Mononuclear cell (primary cell): ENCODE data around the gene DCUN1D3. TPM values are rescaled to one million over a fixed set of nuclear protein-coding genes. Genes with fewer than 3 reads are reported as not detected.
"Not testable (repeated sequence)": the region's sequence is repeated elsewhere in the genome, so short reads cannot be mapped to it uniquely, and the experiment has no call there.

Experiments used
- H3K27me3 ChIP-seq: 2 replicates; pipeline ENCODE4 v1.6.0; 2011; ENCODE audit warnings: low read length, control low read depth; ENCODE audit not compliant: insufficient read depth
- H3K4me1 ChIP-seq: 2 replicates; pipeline ENCODE4 v1.5.1; 2011; ENCODE audit warnings: mild to moderate bottlenecking, low read length, control low read depth; ENCODE audit not compliant: insufficient read depth
- H3K4me3 ChIP-seq: 2 replicates; pipeline ENCODE4 v1.5.1; 2011; ENCODE audit warnings: mild to moderate bottlenecking, low read length, moderate library complexity
- H3K9me3 ChIP-seq: 2 replicates; pipeline ENCODE4 v1.5.1; 2011; ENCODE audit warnings: low read depth, mild to moderate bottlenecking, control low read depth, low read length
- total RNA-seq: library from RNA; depleted of rRNA; stranded (reverse); fragments of >200 nt; gene quantifications from one replicate; pipeline ENCODE4 v1.2.3, GENCODE V29; 2012

DCUN1D3 gene
- total RNA-seq, 1 donor = 7.1 TPM

GRCh38 chr16:20866801-20867200, 33.4 kb downstream of the DCUN1D3 start:
- no peaks in the 10 kb centered on the region for H3K27me3 ChIP-seq
- no peak overlapping the region for H3K4me3 ChIP-seq

DNA sequence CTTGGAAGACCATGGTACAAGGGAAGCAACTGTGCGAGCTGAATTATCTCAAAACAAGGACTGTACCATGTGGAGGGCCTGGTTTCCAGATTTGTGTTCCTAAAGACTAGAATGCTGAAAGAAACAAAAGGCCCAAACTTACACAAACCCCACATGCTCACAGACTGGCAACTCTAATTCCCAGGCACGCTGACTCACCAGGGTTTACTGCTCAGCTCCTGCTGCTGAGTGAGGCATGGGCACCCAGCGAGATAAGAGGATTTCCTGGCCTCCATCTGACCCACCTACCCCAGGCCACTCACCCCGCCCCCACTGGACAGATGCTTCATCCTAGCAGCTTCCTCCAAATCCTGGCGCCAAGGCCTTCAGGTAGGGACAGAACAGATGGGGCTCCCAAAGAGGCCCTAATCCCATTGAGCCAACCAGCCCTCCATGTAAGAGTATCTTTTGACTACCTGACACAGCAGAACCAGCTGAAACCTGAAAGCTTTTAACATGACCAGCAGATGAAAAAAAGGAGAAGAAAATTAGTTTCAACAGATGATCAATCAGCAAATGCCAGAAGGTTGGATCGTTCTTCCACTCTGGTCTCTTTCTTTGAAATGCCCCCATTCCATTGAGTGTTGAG, 33.9 kb downstream of the DCUN1D3 start:
- Histone ChIP-seq H3K9me3 (no peaks in the 10 kb centered on the region), H3K4me3 (no peak overlapping the region), H3K27me3 (no peaks in the 10 kb centered on the region), H3K4me1 (peaks cover 7% of the 10 kb centered on the region)

More at GRCh38 chr16:20866801-20867200, 33.4 kb downstream of the DCUN1D3 start:
- Histone ChIP-seq H3K4me1 (peaks cover 7% of the 10 kb centered on the region), H3K9me3 (no peaks in the 10 kb centered on the region)

GRCh38 chr16:20865420-20866131, 34.6 kb downstream of the DCUN1D3 start:
- Histone ChIP-seq H3K27me3 (no peaks in the 10 kb centered on the region), H3K4me3 (no peak overlapping the region), H3K4me1 (peaks cover 7% of the 10 kb centered on the region), H3K9me3 (no peaks in the 10 kb centered on the region)

DNA sequence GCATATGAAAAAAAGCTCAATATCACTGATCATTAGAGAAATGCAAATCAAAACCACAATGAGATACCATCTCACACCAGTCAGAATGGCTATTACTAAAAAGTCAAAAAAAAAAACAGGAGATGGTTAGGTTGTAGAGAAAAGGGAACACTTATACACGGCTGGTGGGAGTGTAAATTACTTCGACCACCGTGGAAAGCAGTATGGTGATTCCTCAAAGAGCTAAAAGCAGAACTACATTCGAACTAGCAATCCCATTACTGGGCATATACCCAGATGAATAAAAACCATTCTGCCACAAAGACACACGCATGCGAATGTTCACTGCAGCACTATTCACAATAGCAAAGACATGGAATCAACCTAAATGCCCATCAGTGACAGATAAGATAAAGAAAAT, 35.8 kb downstream of the DCUN1D3 start:
- H3K4me1 ChIP-seq, H3K4me3 ChIP-seq, H3K9me3 ChIP-seq, H3K27me3 ChIP-seq: not testable (repeated sequence)

DNA sequence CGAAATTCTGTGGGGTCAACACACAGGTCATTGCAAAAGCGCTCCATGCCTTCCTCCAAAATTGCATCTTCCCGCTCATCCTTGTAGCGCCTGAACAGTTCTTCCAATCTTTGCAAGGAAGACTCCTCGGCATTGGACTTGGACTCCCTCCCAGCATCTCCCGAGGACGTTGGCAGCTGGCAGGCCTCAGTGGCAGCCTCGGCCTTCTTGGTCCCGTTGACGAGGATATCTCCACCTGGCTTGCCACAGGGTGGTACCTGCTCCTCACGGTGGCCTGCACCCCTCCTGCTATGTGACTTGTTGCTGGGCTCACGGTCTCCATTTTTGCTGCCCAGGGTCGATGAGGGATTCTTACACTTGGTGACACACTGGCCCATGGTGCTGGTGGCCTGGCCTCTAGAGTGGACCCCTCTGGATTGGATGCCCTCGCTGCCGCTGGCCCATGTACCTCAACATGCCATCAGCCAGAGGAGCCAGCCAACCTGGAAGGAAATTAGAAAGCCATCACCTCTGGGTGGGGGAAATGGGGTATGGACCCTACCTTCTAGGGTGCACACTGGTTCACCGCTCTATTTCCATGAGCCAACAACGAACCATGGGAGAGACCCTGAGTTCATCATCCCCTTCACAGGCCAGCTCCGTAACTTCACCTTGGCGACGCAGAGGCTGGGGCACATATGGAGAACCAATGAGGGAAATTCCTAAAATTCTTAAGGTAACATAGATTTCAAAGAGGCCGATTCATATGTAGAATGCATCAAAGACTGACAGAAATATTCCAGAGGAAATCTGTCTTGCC, 37.8 kb downstream of the DCUN1D3 start:
- Histone ChIP-seq H3K27me3 (no peaks in the 10 kb centered on the region), H3K4me1 (no peaks in the 10 kb centered on the region), H3K9me3 (no peaks in the 10 kb centered on the region), H3K4me3 (no peak overlapping the region)

GRCh38 chr16:20860995-20861394, 39.2 kb downstream of the DCUN1D3 start:
- H3K4me3 ChIP-seq, H3K9me3 ChIP-seq, H3K27me3 ChIP-seq, H3K4me1 ChIP-seq: not testable (repeated sequence)

DNA sequence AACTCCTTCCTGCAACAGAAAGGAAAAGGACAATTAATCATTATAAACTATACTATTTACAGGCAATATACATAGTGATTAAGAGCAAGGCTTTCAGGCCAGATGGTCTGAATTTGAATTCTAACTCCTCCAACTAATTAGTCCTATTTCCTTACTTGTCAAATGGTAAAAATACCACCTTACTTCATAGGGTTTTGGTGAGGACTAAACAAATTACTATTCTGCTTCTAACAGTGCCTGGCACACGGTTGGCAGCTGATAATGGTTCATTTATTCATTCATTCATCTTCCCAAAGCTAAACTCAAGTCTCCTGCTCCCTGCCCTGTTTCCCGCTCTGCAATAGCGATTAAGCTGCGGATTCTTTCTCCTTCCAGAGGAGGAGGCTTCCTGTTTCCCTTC, 39.8 kb downstream of the DCUN1D3 start:
- Histone ChIP-seq H3K9me3 (no peaks in the 10 kb centered on the region), H3K27me3 (no peaks in the 10 kb centered on the region), H3K4me3 (no peak overlapping the region), H3K4me1 (no peaks in the 10 kb centered on the region)

GRCh38 chr16:20859699-20860098, 40.5 kb downstream of the DCUN1D3 start:
- Histone ChIP-seq H3K4me3 (no peak overlapping the region), H3K27me3 (no peaks in the 10 kb centered on the region), H3K4me1 (no peaks in the 10 kb centered on the region), H3K9me3 (no peaks in the 10 kb centered on the region)

DNA sequence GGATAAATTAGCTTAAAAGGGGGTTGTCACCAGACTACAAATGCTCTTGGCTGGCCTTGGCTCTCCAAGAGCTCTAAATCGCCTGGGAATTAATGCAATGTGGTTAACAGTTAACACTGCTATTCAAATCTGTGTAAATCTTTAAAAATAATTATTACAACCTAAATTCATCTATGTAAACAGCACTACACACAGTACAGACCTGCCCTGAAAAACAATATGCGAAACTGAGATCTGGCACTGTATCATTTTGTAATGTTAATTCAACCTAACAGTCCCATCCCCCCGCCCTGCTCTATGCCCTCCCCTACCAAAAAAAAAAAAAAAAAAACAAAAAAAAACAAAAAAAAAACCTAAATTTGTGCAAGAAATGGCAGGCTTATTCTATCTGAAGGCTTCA, 40.9 kb downstream of the DCUN1D3 start:
- Histone ChIP-seq H3K4me1 (no peaks in the 10 kb centered on the region), H3K9me3 (no peaks in the 10 kb centered on the region), H3K27me3 (no peaks in the 10 kb centered on the region), H3K4me3 (no peak overlapping the region)

- no peaks in the 10 kb centered on the region for H3K4me1 ChIP-seq
- H3K27me3 ChIP-seq = no peaks in the 10 kb centered on the region
- no peak overlapping the region for H3K4me3 ChIP-seq
- no peaks in the 10 kb centered on the region for H3K9me3 ChIP-seq
Measured at GRCh38 chr16:20857281-20857680, 42.9 kb downstream of the DCUN1D3 start.

GRCh38 chr16:20854963-20855362, 45.2 kb downstream of the DCUN1D3 start:
- Histone ChIP-seq H3K4me3 (no peak overlapping the region), H3K9me3 (no peaks in the 10 kb centered on the region), H3K27me3 (no peaks in the 10 kb centered on the region), H3K4me1 (peaks cover under 1% of the 10 kb centered on the region)

- no peak overlapping the region for H3K4me3 ChIP-seq
- no peaks in the 10 kb centered on the region for H3K27me3 ChIP-seq
- peaks cover 9% of the 10 kb centered on the region for H3K4me1 ChIP-seq
- no peaks in the 10 kb centered on the region for H3K9me3 ChIP-seq
Measured at GRCh38 chr16:20853981-20854620, 46.1 kb downstream of the DCUN1D3 start.

GRCh38 chr16:20853143-20853542, 47.0 kb downstream of the DCUN1D3 start:
- Histone ChIP-seq H3K27me3 (no peaks in the 10 kb centered on the region), H3K9me3 (no peaks in the 10 kb centered on the region), H3K4me1 (peaks cover 9% of the 10 kb centered on the region), H3K4me3 (no peak overlapping the region)

DNA sequence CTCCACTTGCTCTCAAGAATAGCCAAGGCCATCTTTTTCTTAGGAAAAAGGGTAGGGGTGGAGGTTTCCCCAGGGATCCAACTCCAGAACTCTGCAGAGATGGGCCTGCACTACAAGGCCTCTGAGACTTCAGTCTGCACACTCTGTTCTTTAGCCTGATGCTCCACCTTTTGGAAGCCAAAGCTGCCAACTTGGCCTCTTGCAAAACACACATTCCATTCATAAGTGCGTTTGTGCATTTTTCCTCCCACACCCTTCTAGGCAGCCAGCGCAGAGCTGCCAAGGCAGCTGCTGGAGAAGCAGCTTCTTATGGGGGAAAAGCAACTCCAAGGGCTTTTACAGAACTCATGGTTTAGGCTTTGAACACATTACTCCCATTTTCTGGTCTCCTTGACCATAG, 48.6 kb downstream of the DCUN1D3 start:
- Histone ChIP-seq H3K27me3 (no peaks in the 10 kb centered on the region), H3K4me1 (peaks cover 9% of the 10 kb centered on the region), H3K9me3 (no peaks in the 10 kb centered on the region), H3K4me3 (no peak overlapping the region)

GRCh38 chr16:20850981-20851380, 49.2 kb downstream of the DCUN1D3 start:
- Histone ChIP-seq H3K9me3 (no peaks in the 10 kb centered on the region), H3K4me3 (no peak overlapping the region), H3K27me3 (no peaks in the 10 kb centered on the region), H3K4me1 (peaks cover 9% of the 10 kb centered on the region)
